BE2C (cell line): Measurements from ENCODE around the gene ZNF678.
"Not testable (repeated sequence)": the region's sequence is repeated elsewhere in the genome, so short reads cannot be mapped to it uniquely, and the experiment has no call there.

Source experiments
- DNase-seq: peaks from one replicate; pipeline ENCODE4 v3.0.0-alpha.2; 2020
- H3K27me3 ChIP-seq: fragments of 250-450 bp; sonication (Bioruptor Pico); 2 replicates; pipeline ENCODE4 v1.5.1; 2020; ENCODE audit warnings: mild to moderate bottlenecking
- H3K36me3 ChIP-seq: fragments of 250-450 bp; sonication (Bioruptor Pico); 2 replicates; pipeline ENCODE4 v1.5.1; 2020; ENCODE audit warnings: mild to moderate bottlenecking
- H3K4me1 ChIP-seq: fragments of 250-450 bp; sonication (Bioruptor Pico); 2 replicates; pipeline ENCODE4 v1.5.1; 2020
- H3K4me3 ChIP-seq: 2 replicates; pipeline ENCODE4 v1.5.1; 2011; ENCODE audit warnings: low read depth, low read length
- H3K9me3 ChIP-seq: fragments of 250-450 bp; sonication (Bioruptor Pico); 2 replicates; pipeline ENCODE4 v1.5.1; 2020
- CTCF ChIP-seq: IDR thresholded peaks from 2 replicates; pipeline ENCODE4 v1.5.1; 2012; ENCODE audit warnings: mild to moderate bottlenecking, low read depth, low read length

Gene ZNF678

GRCh38 chr1:227603327-227603726 lies 40.0 kb downstream of the ZNF678 start:
- H3K27me3 ChIP-seq: no peaks in the 10 kb centered on the region
- no peaks in the 10 kb centered on the region for H3K9me3 ChIP-seq
- no peak for TF ChIP-seq CTCF
- DNase-seq: no peak
- no peak overlapping the region for H3K4me3 ChIP-seq
- H3K4me1 ChIP-seq: no peaks in the 10 kb centered on the region
- H3K36me3 ChIP-seq: peaks cover 4% of the 10 kb centered on the region; the same call in 1 of the 2 replicates

- no peak for DNase-seq
- TF ChIP-seq CTCF: no peak
- Histone ChIP-seq H3K27me3 (no peaks in the 10 kb centered on the region), H3K9me3 (no peaks in the 10 kb centered on the region), H3K4me1 (no peaks in the 10 kb centered on the region), H3K4me3 (no peak overlapping the region), H3K36me3 (no peaks in the 10 kb centered on the region)
These were observed 41.1 kb downstream of the ZNF678 start for GRCh38 chr1:227604446-227604845.

GRCh38 chr1:227606271-227606670 lies 42.9 kb downstream of the ZNF678 start:
- H3K36me3 ChIP-seq, H3K27me3 ChIP-seq, DNase-seq, H3K9me3 ChIP-seq, H3K4me1 ChIP-seq, H3K4me3 ChIP-seq: not testable (repeated sequence)

- H3K4me1 ChIP-seq: no peaks in the 10 kb centered on the region
- DNase-seq: no peak
- no peaks in the 10 kb centered on the region; the same call in none of the 2 replicates for H3K36me3 ChIP-seq
- TF ChIP-seq CTCF: no peak
- no peak overlapping the region for H3K4me3 ChIP-seq
- no peaks in the 10 kb centered on the region for H3K27me3 ChIP-seq
- no peaks in the 10 kb centered on the region for H3K9me3 ChIP-seq
These were observed 44.1 kb downstream of the ZNF678 start for GRCh38 chr1:227607336-227607898.

DNA sequence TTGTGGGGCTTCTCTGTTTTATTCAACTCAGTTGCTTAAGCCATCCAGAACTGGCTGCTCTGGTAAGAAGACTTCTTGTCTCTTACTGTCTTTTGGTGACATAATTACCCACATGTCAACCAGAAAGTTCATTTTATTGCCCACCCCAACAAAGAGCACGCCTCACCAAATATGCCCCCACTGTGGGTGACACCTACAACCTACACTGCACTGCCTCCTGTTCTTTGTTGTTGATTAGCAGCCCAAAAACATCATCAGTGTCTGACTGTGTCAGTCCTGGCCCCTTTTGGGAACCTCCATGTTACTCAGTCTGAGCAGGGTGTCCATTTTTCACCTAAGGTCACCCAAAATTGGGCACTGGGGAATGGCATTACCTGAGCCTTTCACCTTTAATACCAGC lies 49.3 kb downstream of the ZNF678 start:
- no peak for TF ChIP-seq CTCF
- H3K9me3 ChIP-seq: no peaks in the 10 kb centered on the region
- no peaks in the 10 kb centered on the region for H3K27me3 ChIP-seq
- no peaks in the 10 kb centered on the region for H3K4me1 ChIP-seq
- no peak for DNase-seq
- H3K4me3 ChIP-seq: no peak overlapping the region
- no peaks in the 10 kb centered on the region; the same call in none of the 2 replicates for H3K36me3 ChIP-seq

- H3K9me3 ChIP-seq: no peaks in the 10 kb centered on the region
- H3K36me3 ChIP-seq: no peaks in the 10 kb centered on the region; the same call in none of the 2 replicates
- no peak for DNase-seq
- no peak overlapping the region for H3K4me3 ChIP-seq
- H3K4me1 ChIP-seq: no peaks in the 10 kb centered on the region
- H3K27me3 ChIP-seq: no peaks in the 10 kb centered on the region
- no peak for TF ChIP-seq CTCF
These were observed 50.2 kb downstream of the ZNF678 start for GRCh38 chr1:227613526-227613925.

DNA sequence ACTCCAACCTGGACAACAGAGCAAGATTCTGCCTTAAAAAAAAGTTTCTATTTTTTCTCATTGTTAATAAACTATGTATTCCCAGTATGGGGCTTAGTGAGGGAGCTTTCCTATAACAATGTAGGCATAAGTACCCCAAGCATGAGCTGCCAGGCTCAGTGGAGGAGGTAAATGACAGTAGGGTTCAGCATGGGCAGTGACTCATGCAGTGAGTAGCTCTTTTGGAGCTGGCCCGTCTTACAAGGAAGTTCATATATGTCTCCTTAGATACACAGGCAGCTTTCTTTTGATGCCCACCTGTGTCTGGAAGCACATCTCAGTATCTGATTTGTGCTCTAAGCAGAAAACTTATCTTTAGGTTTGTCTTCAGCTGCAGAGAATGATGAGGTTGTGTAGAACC lies 57.9 kb downstream of the ZNF678 start:
- DNase-seq: no peak
- H3K4me3 ChIP-seq: no peak overlapping the region
- no peaks in the 10 kb centered on the region for H3K27me3 ChIP-seq
- H3K4me1 ChIP-seq: no peaks in the 10 kb centered on the region
- TF ChIP-seq CTCF: no peak
- H3K36me3 ChIP-seq: no peaks in the 10 kb centered on the region
- no peaks in the 10 kb centered on the region for H3K9me3 ChIP-seq
